ENCODE measurements around the gene CCL23.
"Not testable (repeated sequence)": the region's sequence is repeated elsewhere in the genome, so short reads cannot be mapped to it uniquely, and the experiment has no call there.

CCL23 gene

DNA sequence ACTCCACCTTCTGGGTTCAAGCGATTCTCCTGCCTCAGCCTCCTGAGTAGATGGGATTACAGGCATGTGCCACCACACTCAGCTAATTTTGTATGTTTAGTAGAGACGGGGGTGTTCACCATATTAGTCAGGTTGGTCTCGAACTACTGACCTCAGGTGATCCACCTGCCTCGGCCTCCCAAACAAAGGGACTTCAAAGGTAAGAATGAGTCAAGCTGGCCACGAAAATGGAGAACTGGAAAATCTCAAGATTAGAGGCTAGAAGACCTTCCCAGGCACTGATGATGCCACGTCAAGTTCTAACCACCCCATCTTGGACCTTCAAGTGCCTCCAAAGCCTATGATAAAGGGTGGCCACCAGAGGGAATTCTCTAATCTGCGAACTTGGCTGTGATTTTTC is 15.1 kb downstream of the CCL23 start:
- no peak for DNase-seq (ENCODE audit: low spot score)

DNA sequence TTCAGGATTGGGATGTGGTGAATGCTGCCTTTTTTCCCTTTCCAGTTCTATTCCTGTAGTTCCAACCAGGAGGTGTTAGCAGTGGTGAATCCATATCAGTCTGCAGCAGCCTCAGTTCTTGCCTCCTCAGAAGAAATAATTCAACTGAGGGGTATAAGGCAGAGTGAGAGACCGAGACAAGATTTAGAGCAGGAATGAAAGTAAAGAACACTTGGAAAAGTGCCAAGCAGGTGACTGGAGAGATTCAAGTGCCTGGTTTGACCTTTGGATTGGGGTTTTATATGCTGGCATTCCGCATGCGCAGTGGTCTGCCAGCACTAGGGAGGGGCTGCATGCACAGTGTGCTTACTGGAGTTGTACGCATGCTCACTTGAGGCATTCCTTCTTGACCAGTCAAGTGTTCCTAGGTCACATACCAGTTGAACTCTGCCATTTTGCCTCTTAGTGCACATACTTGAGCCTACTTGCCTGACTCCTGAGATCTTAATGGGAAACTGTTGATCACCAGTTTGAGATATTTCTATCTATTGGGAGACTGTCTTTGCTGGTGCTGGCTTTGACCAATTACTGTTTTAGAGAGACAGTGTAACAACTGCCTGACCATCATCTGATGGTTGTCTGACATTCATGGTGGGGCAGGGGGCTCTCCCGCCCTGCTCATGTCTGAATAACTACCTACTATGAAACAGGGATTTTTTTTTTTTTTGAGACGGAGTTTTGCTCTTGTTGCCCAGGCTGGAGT is 15.7 kb downstream of the CCL23 start:
- DNase-seq (ENCODE audit: low spot score) = no peak

DNA sequence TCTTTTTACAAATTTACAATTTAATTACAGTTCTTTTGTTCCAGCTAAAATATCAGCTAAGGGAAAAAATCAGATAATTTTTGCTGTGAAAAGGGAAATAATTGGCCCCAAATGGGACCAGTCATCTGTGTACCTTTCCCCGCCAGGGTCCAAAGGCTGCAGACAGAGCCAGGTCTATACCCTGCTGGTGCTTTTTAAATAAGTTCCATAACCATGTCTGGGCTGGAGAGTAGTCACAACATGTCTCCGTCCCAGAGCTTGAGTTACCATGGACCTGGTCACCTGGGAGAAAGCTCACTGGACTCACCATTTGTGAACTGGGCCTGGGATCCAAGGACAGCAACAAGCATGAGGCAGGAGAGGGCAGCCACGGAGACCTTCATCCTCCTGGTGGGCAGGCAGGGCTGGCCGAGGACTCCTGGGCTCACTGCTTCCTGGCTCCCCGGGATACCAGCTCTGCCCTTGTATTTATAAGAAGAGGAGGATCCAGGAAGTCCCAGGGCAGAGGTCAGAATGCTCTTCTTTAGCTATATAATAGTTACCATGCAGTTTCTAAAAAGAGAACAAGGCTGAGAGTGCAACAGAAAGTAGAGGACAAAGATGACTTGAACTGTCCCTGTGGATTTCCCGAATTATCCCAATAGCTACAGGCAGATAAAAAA is 16.5 kb downstream of the CCL23 start, which contains the start of gene CCL15:
Gene CCL15 (minus strand): TSS at position 444 of the 662 bp plus-strand sequence. CDS start 61 bp downstream, at position 383.
- DNase-seq (ENCODE audit: low spot score) = no peak

DNA sequence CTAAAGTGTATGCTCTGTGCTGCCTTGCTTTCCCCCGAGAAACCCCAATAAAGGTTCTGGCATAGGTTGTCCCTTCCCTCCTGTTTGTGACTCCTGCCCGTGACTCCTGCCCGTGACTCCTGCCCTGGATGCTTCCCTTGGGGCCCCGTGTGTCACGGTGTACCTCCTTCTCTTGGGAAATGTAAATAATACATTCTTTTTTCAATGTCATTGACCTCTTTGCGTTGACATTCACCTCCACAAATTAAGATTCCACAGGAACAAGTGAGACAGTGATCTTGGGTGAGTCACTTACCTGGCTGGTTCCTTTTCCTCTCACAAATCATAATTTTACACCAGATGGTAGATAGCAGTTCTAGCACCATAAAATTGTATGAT is 17.1 kb downstream of the CCL23 start:
- DNase-seq (ENCODE audit: low spot score) = no peak

DNA sequence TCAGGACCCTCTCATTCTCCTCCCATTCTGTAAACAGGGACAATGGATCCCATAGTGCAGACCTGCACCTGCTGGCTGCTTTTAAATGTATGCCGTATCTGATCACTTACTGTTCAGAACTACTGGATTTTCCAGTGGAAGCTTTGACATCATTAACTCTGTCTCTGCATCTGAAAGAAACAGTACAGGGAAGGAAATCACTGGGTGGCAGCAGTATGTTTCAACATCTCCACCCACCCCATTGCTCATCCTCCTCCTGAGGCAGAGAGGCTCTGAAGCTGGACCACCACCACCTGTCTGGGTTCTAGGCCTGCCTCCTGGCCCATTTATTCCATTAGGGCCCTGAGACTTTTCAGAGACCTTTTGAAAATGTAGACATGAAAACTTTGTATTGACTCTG is 19.0 kb downstream of the CCL23 start:
- DNase-seq (ENCODE audit: low spot score) = no peak

DNA sequence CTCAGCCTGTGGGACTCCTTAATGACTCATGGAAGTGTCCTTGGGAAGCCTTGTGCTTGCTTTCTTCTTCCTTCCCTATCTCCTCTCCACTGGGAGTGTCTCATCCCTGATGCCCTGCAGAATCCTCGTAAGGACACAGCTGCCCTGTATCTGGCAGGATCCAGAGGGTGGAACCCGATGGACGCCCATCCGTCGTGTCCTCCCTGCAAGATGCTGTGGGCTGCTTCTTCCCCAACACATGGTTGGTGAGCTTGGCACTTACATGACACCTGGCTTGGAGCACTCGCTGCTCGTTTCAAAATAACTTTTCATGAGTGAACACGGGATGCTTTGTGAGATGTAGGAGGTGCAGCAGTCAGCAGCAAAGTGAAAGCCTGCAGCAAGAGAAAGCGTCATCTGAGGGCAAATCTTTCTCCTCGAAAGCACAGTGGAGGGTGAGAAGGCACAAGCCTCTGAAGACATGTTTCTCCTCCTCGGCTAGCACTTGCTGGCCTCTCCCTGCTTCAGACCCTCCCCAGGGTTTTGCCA is 19.7 kb downstream of the CCL23 start:
- DNase-seq (ENCODE audit: low spot score) = no peak

DNA sequence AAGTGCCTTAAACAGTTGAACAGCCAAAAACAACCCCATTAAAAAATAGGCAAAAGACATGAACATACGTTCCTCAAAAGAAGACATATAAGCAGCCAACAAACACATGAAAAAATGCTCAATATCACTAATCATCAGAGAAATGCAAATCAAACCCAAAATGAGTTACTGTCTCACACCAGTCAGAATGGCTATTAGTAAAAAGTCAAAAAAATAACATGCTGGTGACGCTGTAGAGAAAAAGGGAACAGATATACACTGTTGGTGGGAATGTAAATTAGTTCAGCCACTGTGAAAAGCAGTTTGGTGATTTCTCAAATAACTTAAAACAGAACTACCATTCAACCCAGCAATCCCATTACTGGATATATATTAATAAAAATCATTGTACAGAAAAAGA is 22.4 kb downstream of the CCL23 start:
- DNase-seq (ENCODE audit: low spot score) = not testable (repeated sequence)

DNA sequence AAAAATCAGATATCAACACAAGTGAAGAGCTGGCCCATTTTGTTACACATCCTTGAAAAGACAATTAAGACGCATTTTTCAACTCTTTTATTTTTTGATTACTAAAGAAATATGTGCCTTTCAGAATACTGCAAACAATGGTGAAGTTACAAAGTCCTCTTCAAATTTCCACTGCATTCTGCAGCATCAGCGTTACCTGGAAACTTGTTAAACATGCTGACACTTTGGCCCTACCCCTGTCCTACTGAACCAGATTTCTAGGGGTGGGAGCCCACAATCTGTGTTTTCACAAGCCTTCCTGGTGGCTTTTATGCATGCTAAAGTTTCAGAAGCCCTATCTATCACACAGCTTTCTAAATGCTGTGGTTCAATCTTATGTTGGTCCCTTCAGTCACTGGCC is 26.7 kb downstream of the CCL23 start:
- no peak for DNase-seq (ENCODE audit: low spot score)

DNA sequence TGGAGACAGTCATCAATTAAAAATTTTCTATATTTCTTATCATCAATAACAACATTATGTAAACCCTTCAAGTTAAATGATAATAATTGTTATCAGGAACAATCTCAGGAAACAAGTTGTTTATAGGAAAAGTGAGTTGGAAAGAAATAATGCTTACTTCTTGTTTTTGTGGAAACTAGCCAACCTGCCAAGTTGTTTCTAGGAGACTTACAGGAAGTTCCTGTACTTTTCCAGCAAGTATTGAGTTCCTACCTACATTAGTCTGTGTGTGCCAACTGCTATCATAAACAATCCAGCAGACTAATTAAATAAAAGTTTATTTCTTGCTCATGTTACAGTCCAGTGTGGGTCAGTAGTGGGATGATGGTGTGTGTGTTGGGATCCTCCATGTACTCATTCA is 29.6 kb downstream of the CCL23 start:
- DNase-seq (ENCODE audit: low spot score) = no peak

DNA sequence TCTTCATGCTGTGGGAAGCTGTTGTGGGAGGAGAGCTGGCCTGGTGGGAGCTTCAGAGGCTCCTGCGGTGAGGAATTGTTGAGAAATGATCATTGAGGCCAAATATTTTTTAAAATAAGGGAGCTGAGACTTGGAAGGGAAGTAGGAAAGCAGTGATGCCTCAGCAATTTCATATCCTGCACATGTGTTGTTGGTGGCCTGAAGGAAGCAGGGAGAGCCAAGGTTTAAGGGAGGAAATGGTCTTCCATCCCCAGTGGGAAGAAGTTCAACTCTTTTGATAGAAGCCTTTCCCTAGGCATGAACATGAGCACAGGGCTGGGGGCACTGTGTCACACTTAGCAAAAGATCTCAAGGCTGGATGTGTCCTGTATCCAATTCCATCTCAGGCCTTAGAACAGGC is 31.1 kb downstream of the CCL23 start, which contains the start of gene CCL14:
Gene CCL14 (minus strand): TSS at position 87 of the 400 bp plus-strand sequence. CDS start 80 bp downstream, at position 7.
- no peak for DNase-seq (ENCODE audit: low spot score)

DNA sequence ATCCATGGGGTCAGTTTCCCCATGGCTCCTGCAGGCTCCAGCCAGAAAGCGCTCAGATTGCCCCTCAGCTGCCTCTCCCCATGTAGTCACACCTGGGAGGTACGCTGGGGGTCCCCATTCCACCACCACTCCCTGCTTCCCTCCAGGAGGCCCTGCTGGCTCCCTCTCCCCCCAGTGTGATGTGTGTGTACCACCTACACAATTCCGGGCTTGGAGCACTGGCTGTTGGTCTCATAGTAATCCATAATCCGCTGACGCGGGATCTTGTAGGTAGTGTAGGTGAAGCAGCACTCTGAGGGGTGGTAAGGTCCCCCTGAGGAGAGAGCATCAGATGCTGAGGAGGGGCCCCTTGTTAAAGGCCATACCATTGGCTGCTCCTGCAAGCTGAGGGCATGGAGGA is 33.6 kb downstream of the CCL23 start:
- no peak for DNase-seq (ENCODE audit: low spot score)

DNA sequence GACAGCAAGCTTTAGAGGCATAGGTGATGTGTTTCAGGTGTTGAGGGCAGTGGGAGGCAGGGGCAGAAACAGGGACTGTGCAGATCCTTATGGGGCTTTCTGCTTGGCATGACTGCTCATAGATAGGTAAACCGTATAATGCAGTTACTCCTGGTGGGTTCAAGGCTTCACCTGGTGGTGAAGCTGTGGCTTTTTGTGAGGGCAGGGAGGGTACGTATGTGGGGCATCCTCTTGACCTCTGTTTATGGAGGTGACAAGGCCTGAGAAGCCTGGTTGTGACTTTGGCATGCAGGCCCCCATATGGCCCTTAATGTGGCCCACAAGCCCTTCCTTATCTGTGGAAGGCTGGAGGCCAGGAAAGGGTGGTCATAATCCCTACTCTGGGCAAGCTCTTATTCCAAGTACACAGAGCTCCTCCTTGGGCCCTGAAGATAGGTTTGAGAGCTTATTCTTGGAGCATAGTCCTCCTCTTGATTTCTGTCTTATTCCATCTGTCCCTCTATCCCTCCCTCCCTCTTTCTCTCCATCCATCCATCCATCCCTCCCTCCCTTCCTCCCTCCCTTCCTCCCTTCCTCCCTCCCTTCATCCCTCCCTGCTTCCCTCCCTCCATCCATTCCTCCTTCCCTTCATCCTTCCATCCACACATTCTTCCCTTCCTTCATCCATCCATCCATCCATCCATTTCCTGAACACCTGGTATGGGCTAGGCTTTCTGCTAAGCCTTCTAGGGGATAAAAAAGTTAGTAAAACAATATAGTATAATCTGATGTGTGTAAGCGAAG is 35.2 kb downstream of the CCL23 start:
- no peak for DNase-seq (ENCODE audit: low spot score)

DNA sequence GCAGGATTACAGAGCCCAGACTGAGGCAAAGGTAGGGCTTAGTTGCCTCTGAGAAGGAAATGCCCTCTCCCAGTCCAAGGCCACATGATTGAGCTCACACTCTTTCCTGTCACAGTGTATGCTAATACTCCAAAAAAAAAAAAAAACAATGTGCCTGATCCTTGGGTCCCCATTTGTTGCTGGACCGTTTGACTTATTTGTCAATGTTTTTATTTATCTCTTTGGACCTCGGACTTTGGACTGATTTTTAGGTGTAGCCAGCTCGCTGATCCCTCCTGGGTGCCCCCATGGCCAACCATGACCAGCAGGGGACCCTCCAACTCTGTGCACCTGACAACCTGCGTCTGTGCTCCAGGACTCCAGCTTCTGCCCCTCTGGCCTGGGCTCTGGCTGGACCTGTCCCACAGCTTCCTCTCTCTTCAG is 35.9 kb downstream of the CCL23 start:
- DNase-seq (ENCODE audit: low spot score) = no peak

DNA sequence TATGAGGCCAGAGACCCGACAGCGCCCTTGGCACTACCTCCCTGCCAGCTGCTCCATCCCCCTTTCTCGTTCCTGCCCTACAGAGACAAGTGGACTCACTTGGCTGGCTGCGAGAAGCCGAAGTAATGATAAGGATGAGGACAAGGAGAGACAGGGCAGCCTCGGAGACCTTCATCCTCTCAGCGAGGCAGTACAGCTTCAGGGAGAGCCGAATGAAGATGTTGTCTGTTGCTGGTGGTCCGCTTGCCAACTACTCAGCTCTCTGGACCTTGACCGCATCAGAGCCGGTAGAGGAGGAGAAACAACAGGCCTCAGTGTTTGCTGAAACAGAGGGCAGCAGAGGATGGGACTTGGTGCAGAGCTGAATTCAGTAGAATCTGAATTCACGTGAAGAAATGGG is 36.5 kb downstream of the CCL23 start, which contains the start of gene CCL16:
Gene CCL16 (minus strand): TSS at position 252 of the 400 bp plus-strand sequence. CDS start 77 bp downstream, at position 175.
- no peak for DNase-seq (ENCODE audit: low spot score)

DNA sequence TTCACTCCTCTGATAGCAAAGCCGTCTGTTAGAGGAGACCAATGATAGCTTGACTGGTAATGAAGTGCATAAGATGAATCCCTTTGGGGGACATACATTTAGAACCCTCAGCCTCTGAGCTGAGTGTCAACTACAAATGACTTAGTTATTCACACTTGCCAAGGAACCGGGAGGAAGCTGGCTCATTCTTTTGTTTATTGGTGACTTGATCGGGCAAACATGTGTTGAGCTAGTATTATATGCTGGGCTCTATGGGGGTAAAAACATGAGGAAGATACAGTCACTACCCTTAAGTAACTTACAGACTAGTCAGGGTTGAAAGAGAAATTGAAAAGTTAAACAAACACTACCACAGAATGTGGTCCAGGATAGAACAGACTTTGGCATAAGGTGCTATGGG is 39.4 kb downstream of the CCL23 start:
- no peak for DNase-seq (ENCODE audit: low spot score)

DNA sequence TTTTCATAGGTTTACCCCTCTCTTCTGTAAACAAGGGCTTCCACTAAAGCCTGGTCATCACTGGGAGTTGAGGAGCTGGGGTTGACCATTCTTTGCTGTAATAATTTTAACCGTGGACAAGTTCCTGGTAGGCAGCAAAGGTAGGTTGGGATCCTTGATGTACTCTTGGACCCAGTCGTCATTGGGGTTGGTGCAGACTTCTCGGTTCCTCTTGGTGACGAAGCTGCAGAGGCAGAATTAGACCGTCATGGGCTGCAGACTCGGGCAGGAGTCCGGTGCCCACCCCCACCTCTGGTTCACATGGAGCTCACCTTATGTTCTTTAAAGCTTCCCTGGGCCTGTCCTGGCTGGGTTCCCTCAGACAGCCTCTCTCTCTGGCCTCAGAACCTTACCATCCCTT is 40.3 kb downstream of the CCL23 start:
- DNase-seq (ENCODE audit: low spot score) = no peak

DNA sequence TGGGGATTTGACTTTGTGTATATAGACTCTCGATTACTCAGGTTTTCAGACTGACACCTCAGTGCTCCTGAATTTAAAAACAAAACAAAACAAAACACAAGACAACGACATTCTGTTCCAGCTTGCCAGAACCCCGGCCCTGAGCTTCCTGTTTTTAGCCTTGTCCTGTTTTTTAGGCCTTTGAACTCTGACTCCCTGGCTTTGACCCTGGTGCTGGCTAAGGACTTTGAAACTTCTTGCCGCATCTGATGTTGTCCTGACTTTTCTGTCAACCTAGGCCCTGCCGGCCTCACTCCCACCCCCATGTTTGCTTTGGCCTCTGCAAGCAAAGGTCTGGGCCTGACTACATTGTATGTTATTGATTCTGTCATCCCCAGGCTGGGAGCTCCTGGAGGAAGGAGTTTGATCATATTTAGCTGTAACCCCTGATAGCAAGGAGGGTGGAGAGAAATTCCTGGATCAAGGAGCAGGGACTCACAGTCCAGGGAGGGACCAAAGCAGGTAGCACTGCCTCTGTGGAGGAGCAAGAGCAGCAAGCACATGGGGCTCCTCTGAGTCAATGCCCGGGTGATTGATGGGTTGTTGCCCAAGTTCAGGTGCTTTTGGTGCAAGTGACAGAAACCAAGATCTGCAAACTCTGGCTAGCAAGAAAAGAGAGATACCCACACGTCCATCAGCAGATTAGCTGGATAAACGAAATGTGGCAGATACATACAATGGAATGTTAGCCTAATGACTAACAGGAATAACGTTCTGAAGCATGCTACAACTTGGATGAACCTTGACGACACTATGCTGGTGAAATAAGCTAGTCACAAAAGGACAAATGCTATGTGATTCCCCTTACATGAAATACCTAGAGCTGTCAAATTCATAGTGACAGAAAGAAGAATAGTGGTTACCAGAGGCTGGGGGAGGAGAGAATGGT is 44.2 kb downstream of the CCL23 start:
- no peak for DNase-seq (ENCODE audit: low spot score)

DNA sequence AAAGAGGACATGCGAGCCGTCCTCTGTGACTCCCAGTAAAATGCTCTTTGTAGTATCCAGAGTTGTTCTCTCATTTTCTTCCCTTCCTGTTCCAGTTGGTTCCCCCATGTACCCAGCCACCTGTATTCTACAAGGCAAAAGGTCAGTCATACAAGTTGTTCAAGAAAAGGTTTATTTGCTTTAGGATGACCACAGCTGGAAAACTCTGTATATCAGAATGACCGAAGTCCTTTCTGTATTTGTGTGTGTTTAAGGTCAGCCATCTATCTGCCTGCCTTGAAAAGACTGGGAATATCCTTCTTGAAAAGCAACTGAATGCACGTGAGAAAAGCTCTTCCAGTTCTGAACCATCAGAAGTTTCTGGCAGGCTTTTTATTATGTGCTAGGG is 44.8 kb downstream of the CCL23 start:
- DNase-seq (ENCODE audit: low spot score) = no peak

DNA sequence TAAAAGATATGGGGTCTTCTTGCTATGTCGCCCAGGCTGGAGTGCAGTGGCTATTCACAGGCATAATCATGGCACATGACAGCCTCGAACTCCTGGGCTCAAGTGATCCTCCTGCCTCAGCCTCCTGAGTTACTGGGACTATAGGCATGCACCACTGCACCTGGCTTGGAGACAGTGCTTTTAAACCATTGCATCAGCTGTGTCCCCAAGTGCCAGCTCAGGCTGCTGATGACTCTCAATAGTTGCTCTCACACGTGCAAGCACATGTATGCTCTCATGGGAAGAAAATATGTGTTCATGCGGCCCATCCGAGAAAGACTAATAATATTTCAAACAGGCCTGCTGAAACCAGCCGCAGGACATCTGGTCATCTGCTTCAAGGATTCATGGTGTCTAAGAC is 45.2 kb downstream of the CCL23 start:
- DNase-seq (ENCODE audit: low spot score) = no peak

DNA sequence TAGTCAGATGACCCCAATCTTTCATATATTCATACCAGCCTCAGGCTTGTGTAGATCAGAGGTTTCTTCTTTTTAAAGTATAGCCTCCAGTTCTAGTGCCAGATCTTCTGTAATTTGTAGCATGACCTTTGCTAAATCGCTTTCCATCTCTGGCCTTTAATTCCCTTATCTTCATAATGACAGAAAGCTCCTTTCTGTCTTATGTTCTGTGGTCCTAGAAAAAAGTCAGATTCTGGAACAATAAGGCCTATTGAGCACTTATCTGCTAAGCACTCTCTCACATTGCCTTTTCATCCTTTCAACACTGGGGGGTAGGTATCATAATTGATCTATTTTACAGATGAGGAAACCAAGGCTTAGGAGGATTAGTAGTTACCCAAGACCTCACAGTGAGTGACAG is 45.7 kb downstream of the CCL23 start:
- no peak for DNase-seq (ENCODE audit: low spot score)

Data from left forelimb (tissue), 1 donor.